Natural killer cell treated with Interleukin-12 subunit alpha and Interleukin-12 subunit beta and Interleukin-15 and Interleukin-18, amount 100 ng/mL, for 72 hours (primary cell): Measurements from ENCODE around the gene RNPEPL1. TPM values are rescaled to one million over a fixed set of nuclear protein-coding genes. Genes with fewer than 3 reads are reported as not detected.
A peak's percentile ranks its signal among the peaks of the same experiment; 100 is the strongest.
"Not testable (repeated sequence)": the region's sequence is repeated elsewhere in the genome, so short reads cannot be mapped to it uniquely, and the experiment has no call there.

Source experiments
- ATAC-seq, 2 donors: fragments of 150-1000 bp; cut with Tn5 transposase in 1 of 2; sonication (Bioruptor Pico), chemical (Tn5 transposase) in 1 of 2; 2 replicates each; pipeline ENCODE4 v1.10.0; 2021
- DNase-seq: peaks from one replicate; pipeline ENCODE4 v3.0.0; 2022; ENCODE audit warnings: low spot score
- H3K27ac Mint-ChIP-seq, 2 donors: 1 replicate in 1 of 2; 2 replicates in 1 of 2; pipeline ENCODE4 v1.8.0; 2022; ENCODE audit warnings: mixed read lengths in 2 of 2, mild to moderate bottlenecking in 1 of 2, moderate library complexity in 1 of 2
- H3K27me3 Mint-ChIP-seq, 2 donors: 1 replicate in 1 of 2; 2 replicates in 1 of 2; pipeline ENCODE4 v1.8.0; 2022; ENCODE audit warnings: mixed read lengths in 2 of 2
- H3K36me3 Mint-ChIP-seq: one replicate; pipeline ENCODE4 v1.8.0; 2022; ENCODE audit warnings: mixed read lengths
- H3K4me1 Mint-ChIP-seq, 2 donors: 1 replicate in 1 of 2; 2 replicates in 1 of 2; pipeline ENCODE4 v1.8.0; 2022; ENCODE audit warnings: low read depth in 2 of 2, mixed read lengths in 2 of 2, mild to moderate bottlenecking in 1 of 2
- H3K4me3 Mint-ChIP-seq: one replicate; pipeline ENCODE4 v1.8.0; 2022; ENCODE audit warnings: mixed read lengths
- H3K9me3 Mint-ChIP-seq: 2 replicates; pipeline ENCODE4 v1.8.0; 2022; ENCODE audit warnings: mixed read lengths
- total RNA-seq, 2 donors: library from RNA; stranded (reverse); gene quantifications; one replicate each; pipeline ENCODE4 v1.2.3, GENCODE V29; 2022

Gene RNPEPL1
- total RNA-seq, 2 donors from 2014 or later = 60.9 to 67.6 TPM

DNA sequence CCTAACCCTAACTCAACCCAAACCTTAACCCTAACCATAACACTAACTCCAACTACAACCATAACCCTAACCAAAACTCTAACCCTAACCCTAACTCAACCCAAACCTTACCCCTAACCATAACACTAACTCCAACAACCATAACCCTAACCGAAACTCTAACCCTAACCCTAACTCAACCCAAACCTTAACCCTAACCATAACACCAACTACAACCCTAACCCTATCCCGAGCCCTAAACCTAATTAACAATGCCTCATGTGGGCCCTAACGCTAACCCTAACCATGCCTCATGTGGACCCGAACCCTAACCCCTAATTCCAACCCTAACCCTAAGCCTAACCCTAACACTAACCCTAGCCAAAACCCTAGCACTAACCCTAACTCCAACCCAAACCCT lies 45.5 kb downstream of the RNPEPL1 start:
- ATAC-seq = no peak
- Mint-ChIP-seq H3K36me3 (no peaks in the 10 kb centered on the region), H3K4me3 (no peak overlapping the region), H3K27me3 (no peaks in the 10 kb centered on the region), H3K27ac (no peak overlapping the region), H3K9me3 (peaks cover 3% of the 10 kb centered on the region), H3K4me1 (peaks cover 6 to 27% of the 10 kb centered on the region in 2 donors)
- no peak for DNase-seq

DNA sequence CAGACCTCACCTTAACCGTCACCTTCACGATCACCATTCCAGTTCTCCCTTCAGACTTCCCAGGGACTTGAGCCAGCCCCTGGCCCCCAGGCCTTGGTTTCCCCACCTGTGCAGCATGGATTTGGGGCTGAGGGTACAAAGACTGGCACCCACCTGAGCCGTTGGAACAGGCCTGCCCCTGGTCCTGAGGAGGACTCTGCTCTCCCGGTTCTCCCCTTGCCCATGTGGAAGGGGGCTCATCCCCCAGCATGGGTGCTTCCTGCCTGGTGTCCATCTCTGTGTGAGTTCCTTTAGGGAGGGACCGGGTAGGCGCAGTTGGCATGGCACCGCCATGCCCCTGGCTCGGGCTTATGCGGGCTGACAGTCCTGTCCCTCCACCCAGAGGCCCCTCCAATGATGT lies 46.1 kb downstream of the RNPEPL1 start:
- Mint-ChIP-seq H3K27me3 (no peaks in the 10 kb centered on the region), H3K4me3 (no peak overlapping the region), H3K27ac (no peak overlapping the region), H3K36me3 (no peaks in the 10 kb centered on the region), H3K4me1 (peaks cover 7 to 33% of the 10 kb centered on the region in 2 donors), H3K9me3 (peaks cover 3% of the 10 kb centered on the region)
- DNase-seq (peak; percentile 38), ATAC-seq (no peak)

DNA sequence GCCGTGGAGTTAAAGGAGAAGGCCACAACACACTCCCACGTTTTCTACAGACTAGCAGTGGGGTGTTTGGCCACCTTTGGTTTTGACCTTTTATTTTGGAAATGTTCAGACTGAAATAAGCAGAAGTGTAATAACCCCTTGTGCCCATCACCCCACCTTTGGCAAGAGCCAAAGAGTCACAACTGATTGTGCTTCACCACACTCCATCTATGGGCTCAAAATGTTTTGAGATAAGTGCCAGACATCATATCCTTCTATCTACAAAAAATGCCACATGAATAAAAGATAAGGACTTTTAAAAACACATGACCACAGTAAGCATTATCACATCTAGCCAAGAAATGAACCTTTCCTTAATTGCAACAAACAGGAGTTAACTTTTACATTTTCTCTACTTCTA lies 47.1 kb downstream of the RNPEPL1 start:
- Mint-ChIP-seq H3K27ac (no peak overlapping the region), H3K4me1 (peaks cover 12 to 38% of the 10 kb centered on the region in 2 donors), H3K9me3 (peaks cover 3% of the 10 kb centered on the region), H3K4me3 (no peak overlapping the region), H3K36me3 (no peaks in the 10 kb centered on the region), H3K27me3 (no peaks in the 10 kb centered on the region)
- DNase-seq (no peak), ATAC-seq (no peak)

DNA sequence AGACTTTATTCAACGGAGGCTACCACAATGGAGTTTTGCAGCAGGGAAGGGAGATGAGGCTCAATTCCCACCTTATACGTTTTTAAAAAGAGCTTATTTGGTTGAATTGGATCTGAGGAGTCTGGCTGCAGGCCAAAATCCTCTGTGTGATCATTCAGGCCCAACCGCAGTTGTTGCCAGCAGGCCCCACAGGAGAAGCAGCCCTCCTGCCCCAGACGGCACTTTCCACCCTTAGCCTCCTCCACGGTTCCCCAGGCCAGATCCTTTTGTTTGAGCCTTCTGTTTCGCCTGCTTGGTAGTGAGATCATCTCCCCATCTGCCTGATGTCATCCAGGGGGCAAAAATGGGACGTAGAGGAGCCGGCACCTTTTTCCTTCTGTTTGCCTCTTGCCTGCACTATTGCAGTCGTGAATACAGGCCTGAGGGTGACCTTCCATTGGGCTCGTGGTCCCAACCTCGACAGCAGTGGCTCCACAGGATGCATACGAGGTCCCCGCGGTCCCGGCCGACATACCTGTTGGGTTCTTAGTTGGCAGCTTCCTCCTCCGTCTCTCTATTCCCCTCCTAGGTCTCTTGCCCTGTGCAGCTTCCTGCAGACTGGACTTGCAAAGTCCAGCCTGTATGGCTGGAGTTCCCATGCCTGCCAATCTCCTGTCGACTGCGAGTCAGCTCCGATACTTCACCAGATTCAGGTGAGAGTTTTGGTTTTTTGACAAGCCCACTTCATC lies 47.7 kb downstream of the RNPEPL1 start:
- no peak overlapping the region for H3K4me3 Mint-ChIP-seq
- no peaks in the 10 kb centered on the region for H3K36me3 Mint-ChIP-seq
- peaks cover 3% of the 10 kb centered on the region for H3K9me3 Mint-ChIP-seq
- H3K27ac Mint-ChIP-seq = no peak overlapping the region
- no peaks in the 10 kb centered on the region for H3K27me3 Mint-ChIP-seq
- DNase-seq = peak; percentile 38
- peaks cover 17 to 43% of the 10 kb centered on the region in 2 donors for H3K4me1 Mint-ChIP-seq
- ATAC-seq = no peak

DNA sequence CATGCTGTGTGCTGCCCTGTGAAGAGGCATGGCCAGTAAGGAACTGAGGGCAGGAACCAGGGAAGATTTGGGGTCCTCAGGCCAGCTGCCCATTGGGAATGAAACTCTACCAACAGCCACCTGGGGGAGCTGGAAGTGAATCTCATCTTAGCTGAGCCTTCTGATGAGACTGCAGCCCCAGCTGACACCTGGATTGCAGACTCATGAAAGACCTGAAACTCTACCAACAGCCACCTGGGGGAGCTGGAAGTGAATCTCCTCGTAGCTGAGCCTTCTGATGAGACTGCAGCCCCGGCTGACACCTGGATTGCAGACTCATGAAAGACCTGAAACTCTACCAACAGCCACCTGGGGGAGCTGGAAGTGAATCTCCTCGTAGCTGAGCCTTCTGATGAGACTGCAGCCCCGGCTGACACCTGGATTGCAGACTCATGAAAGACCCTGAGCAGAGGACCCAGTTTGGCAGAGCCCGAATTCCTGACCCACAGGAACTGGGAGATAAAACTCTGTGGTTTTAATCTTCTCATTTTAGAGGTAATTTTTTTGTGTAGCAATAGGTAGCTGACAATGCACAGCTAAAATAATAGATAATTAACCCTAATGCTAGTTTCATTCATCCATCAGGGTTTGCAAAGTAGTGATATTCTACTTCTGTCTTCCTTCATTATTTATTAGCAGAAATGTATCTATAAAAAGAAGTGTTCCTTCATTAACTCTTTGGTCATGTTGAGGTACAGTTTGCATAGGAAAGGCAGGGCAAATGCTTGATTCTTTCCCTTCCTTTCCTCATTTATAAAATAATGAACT lies 48.8 kb downstream of the RNPEPL1 start:
- not testable (repeated sequence) for H3K36me3 Mint-ChIP-seq, H3K4me3 Mint-ChIP-seq, H3K9me3 Mint-ChIP-seq, ATAC-seq, H3K27me3 Mint-ChIP-seq, DNase-seq
- peak overlapping the region in 1 of 2 donors; percentile 52 for H3K27ac Mint-ChIP-seq
- H3K4me1 Mint-ChIP-seq = peaks cover 26 to 40% of the 10 kb centered on the region in 2 donors

DNA sequence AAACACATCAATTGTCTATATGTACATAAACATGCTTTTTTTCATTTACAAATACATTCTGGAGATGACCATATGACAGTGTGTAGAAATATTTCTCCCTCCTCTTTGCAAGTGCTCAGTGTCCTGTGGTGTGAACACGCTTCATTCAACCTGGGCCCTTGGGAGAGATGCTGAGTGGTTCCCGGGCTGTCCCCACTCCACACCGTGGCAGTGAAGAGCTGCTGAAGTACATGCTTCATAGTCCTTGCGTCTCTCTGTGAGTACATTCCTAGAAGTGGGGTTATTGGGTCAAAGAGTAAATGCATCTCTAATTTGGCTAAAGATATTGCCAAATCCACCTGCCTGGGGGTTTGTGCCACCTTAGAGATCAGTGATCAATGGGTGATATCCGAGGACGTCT lies 50.5 kb downstream of the RNPEPL1 start:
- ATAC-seq (no peak), DNase-seq (no peak)
- Mint-ChIP-seq H3K27ac (peak overlapping the region; percentile 74 to 93), H3K9me3 (peaks cover 3% of the 10 kb centered on the region), H3K4me3 (peak overlapping the region; percentile 27), H3K27me3 (no peaks in the 10 kb centered on the region), H3K36me3 (no peaks in the 10 kb centered on the region), H3K4me1 (peaks cover 38 to 53% of the 10 kb centered on the region in 2 donors)

DNA sequence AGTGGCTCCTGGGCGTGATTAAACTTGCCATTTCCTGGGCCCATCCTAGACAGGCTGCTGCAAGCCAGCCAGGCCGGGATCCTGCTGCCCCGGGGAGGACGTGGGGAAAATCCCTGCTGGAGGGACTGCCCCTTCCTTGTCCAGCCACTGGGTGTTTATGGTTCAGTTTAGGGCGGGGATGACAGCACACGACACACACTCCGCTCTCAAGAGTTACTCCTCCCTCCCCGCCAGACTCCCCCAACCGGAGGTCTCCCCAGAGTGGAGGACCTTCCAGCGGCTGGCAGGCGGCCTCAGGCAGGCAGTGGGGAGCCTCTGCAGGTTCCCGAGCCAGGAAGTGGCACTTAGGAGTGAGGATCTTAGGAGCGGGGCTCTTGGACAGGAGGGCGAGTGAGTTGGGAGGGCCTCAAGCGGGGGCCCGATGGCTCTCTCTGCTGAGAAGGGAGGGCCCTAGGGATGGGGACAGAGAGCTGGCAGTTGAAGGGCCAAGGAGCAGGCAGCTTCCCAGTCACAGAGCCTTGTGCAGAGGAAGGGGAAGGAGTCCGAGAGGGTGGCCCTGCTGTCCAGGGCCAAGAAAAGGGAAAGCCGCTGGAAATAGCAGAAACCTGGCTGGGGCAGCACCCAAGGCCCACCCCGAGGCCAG lies 51.3 kb downstream of the RNPEPL1 start:
- peak; percentile 66 for DNase-seq
- peak overlapping the region; percentile 74 to 93 for H3K27ac Mint-ChIP-seq
- peaks cover 38 to 58% of the 10 kb centered on the region in 2 donors for H3K4me1 Mint-ChIP-seq
- peaks cover 3% of the 10 kb centered on the region for H3K9me3 Mint-ChIP-seq
- no peaks in the 10 kb centered on the region for H3K27me3 Mint-ChIP-seq
- peak overlapping the region; percentile 76 for H3K4me3 Mint-ChIP-seq
- ATAC-seq = no peak
- H3K36me3 Mint-ChIP-seq = no peaks in the 10 kb centered on the region

DNA sequence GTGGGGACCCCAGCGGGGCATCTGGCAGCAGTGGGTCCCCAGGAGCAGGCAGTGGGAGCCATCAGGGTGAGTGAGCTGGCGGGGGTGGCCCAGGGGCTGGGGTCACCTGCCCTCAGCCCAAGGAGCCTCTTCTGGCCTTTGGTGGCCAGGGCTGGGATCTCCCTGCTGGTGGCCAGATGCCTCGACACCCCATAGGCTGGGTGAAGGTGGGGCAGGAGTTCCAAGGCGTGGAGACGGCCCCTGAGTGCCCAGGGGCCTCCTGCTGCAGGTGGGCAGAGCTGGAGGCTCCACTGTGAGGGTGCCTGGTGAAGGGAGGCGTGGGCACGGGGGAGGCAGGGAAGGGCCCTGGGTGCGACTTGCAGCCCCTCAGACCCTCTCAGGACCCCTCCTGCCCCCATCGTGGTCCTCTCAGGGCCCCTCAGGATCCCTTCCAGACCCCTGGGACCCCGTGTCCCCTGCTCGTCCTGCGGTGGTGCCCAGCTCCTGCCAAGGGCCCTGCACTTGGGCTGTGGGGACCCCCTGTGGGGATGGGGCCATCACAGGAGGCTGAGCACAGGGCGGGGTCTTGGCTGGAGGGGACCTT lies 52.0 kb downstream of the RNPEPL1 start:
- H3K4me1 Mint-ChIP-seq = peaks cover 44 to 61% of the 10 kb centered on the region in 2 donors
- H3K27me3 Mint-ChIP-seq = no peaks in the 10 kb centered on the region
- no peak for ATAC-seq
- peak overlapping the region; percentile 80 for H3K4me3 Mint-ChIP-seq
- H3K36me3 Mint-ChIP-seq = no peaks in the 10 kb centered on the region
- peak overlapping the region; percentile 95 to 99 for H3K27ac Mint-ChIP-seq
- peaks cover 3% of the 10 kb centered on the region for H3K9me3 Mint-ChIP-seq
- peak; percentile 54 for DNase-seq

DNA sequence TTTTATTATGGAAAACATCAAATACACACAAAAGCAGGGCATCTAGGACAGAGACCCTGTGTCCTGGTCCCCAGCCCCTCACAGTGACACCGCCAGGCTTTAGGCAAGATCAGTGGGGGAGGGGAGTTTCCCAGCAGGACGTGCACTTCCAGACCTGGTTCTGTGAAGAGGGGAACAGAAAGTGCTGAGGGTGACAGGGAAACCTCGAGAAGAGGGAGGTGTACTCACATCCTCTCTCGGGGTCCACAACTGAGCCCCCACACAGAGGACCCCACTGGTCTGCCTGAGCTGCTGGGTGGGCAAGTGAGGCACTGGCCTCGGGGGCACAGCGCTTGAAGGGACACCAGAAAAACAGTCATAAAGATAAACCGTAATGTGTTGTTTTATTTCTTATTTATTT lies 52.6 kb downstream of the RNPEPL1 start:
- peak overlapping the region; percentile 95 to 99 for H3K27ac Mint-ChIP-seq
- no peaks in the 10 kb centered on the region for H3K36me3 Mint-ChIP-seq
- DNase-seq (peak; percentile 61), ATAC-seq (no peak)
- peaks cover 3% of the 10 kb centered on the region for H3K9me3 Mint-ChIP-seq
- peak overlapping the region; percentile 80 for H3K4me3 Mint-ChIP-seq
- H3K27me3 Mint-ChIP-seq = no peaks in the 10 kb centered on the region
- peaks cover 49 to 63% of the 10 kb centered on the region in 2 donors for H3K4me1 Mint-ChIP-seq

DNA sequence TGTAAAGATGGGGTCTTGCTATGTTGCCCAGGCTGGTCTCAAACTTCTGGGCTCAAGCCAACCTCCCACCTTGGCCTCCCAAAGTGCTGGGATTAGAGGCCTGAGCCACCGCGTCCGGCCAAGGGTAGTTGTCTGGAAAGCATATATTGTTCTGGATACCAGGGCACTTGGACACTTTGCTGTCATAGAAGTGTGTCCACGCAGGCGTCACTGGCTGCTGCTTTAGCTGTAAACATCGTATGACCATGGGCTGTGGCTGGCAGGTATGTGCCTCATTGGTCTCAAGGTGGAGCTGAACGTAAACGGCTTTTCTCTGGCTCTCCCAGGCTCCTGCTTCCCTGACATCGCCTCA lies 53.8 kb downstream of the RNPEPL1 start:
- no peak for ATAC-seq
- H3K27me3 Mint-ChIP-seq = no peaks in the 10 kb centered on the region
- peak; percentile 45 for DNase-seq
- H3K36me3 Mint-ChIP-seq = no peaks in the 10 kb centered on the region
- peaks cover 3% of the 10 kb centered on the region for H3K9me3 Mint-ChIP-seq
- H3K27ac Mint-ChIP-seq = peak overlapping the region; percentile 95 to 99
- H3K4me3 Mint-ChIP-seq = peak overlapping the region; percentile 80
- H3K4me1 Mint-ChIP-seq = peaks cover 49 to 61% of the 10 kb centered on the region in 2 donors

DNA sequence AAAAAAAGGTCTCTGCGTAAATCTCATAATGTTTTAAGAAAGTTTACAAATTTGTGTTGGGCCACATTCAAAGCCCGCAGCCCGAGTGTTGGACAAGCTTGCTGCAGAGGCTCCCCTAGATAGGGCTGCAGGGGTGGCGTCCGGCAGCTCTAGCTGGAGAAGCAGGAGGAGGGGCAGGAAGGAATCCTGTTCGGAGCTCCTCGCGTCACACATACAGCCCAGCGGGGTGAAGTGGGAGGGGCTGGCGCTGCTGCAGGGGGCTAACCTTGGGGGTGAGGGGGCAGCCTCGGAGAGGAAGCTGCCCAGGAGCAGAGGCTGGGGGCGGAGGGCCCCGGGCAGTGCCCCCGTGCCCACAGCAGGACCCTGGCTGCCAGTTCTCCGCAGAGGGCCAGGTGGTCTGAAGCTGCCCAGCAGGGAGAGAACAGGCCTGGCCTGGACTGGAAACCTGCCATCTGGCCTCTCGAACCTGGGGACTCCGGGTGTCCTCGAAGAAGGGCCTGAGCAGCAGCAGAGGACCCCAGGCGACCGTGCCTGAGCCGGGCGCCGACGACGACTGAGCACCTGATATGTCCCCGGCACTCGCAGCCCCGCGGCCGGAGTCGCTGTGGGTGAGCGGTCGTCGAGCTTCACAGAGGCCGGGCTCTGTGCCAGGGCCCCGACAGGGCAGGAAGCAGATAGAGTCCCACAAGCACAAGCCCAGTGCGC lies 54.4 kb downstream of the RNPEPL1 start:
- Mint-ChIP-seq H3K36me3 (no peaks in the 10 kb centered on the region), H3K27ac (peak overlapping the region; percentile 95 to 99), H3K9me3 (peaks cover 3% of the 10 kb centered on the region), H3K27me3 (no peaks in the 10 kb centered on the region), H3K4me3 (peak overlapping the region; percentile 80), H3K4me1 (peaks cover 47 to 60% of the 10 kb centered on the region in 2 donors)
- DNase-seq = peak; percentile 68
- ATAC-seq = peak in 1 of 2 donors; percentile 56

DNA sequence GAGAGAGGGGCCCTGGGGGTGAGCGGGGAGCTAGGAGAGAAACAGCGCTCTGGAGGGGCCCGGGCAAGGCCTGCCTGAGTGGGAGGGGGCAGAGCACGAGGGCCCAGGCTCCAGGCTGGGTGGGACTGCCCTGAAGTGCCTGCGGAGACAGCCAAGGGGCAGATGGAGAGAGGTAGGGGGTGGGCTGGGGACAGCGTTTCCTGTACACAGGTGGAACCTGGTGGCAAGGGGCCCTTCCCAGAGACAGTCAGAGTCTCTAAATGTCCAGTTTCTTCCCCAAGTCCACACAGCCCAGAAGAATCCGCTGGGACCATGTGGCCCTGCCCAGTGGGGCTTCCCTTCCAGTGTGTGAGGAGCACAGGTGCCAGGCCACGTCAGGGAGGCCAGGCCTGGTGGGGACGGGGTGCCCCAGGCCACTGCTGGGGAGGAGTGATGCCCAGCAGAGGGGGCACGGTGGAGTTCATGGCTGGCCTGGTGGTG lies 55.3 kb downstream of the RNPEPL1 start:
- no peaks in the 10 kb centered on the region for H3K36me3 Mint-ChIP-seq
- ATAC-seq (no peak), DNase-seq (peak; percentile 59)
- peaks cover 43 to 54% of the 10 kb centered on the region in 2 donors for H3K4me1 Mint-ChIP-seq
- no peaks in the 10 kb centered on the region for H3K27me3 Mint-ChIP-seq
- H3K9me3 Mint-ChIP-seq = no peaks in the 10 kb centered on the region
- H3K4me3 Mint-ChIP-seq = peak overlapping the region; percentile 75
- peak overlapping the region; percentile 95 to 99 for H3K27ac Mint-ChIP-seq
